ENCODE data around the gene FBXL2. TPM values are rescaled to one million over a fixed set of nuclear protein-coding genes. Genes with fewer than 3 reads are reported as not detected.

Gene FBXL2, protein sequence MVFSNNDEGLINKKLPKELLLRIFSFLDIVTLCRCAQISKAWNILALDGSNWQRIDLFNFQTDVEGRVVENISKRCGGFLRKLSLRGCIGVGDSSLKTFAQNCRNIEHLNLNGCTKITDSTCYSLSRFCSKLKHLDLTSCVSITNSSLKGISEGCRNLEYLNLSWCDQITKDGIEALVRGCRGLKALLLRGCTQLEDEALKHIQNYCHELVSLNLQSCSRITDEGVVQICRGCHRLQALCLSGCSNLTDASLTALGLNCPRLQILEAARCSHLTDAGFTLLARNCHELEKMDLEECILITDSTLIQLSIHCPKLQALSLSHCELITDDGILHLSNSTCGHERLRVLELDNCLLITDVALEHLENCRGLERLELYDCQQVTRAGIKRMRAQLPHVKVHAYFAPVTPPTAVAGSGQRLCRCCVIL
- 12.6 and 22.9 TPM in 2 replicates for total RNA-seq

DNA sequence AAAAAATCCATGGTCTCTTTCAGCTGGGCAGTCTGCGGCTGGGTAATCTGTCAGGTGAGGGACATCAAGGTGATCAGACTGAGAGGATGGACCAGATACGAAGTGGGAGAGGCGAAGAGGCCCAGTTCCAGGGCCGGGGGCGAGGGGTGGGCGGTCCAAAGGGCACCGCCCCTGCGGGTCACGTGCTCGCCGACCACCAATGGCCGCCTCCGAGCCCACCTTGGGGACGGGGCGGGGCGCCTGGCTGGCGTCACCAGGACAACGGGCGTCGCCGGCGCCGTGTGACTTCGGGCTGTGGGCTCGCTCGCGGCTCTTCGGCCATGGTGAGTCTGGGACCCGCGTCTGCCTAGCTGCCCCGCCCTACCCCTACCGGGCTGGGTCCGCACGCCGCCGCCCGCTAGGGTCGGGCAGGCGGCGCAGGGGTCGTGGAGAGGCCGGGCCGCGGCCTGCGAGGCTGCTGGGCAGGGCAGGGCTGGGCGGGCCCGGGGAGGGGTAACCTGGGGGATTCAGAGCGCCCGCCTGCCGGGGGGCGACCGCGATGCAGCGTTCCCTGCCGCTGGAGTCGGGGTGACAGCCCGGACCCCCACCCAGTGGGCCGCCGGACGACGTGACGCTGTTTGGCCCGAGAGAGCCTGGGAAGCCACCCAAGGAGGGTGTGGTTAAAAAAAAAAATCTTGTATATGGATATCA, at the start of gene FBXL2:
FBXL2 (plus strand) TSS at position 250 of the 690 bp plus-strand sequence; CDS start at position 321, 71 bp downstream.
- Histone ChIP-seq H3K36me3 (ENCODE audit: control insufficient read depth, insufficient read depth, low read length) (no peaks in the 10 kb centered on the region), H3K27me3 (ENCODE audit: control insufficient read depth, insufficient read depth, low read length) (no peaks in the 10 kb centered on the region), H3K4me3 (ENCODE audit: low read depth, low read length) (peak within 1 kb of the TSS; percentile 93)
- TF ChIP-seq, protein P1, sequence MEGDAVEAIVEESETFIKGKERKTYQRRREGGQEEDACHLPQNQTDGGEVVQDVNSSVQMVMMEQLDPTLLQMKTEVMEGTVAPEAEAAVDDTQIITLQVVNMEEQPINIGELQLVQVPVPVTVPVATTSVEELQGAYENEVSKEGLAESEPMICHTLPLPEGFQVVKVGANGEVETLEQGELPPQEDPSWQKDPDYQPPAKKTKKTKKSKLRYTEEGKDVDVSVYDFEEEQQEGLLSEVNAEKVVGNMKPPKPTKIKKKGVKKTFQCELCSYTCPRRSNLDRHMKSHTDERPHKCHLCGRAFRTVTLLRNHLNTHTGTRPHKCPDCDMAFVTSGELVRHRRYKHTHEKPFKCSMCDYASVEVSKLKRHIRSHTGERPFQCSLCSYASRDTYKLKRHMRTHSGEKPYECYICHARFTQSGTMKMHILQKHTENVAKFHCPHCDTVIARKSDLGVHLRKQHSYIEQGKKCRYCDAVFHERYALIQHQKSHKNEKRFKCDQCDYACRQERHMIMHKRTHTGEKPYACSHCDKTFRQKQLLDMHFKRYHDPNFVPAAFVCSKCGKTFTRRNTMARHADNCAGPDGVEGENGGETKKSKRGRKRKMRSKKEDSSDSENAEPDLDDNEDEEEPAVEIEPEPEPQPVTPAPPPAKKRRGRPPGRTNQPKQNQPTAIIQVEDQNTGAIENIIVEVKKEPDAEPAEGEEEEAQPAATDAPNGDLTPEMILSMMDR (IDR thresholded peaks at IDR 0.05; ENCODE audit: insufficient read depth, low read length, poor library complexity, severe bottlenecking): no peak
- no peak for DNase-seq (ENCODE audit: low read depth)

DNA sequence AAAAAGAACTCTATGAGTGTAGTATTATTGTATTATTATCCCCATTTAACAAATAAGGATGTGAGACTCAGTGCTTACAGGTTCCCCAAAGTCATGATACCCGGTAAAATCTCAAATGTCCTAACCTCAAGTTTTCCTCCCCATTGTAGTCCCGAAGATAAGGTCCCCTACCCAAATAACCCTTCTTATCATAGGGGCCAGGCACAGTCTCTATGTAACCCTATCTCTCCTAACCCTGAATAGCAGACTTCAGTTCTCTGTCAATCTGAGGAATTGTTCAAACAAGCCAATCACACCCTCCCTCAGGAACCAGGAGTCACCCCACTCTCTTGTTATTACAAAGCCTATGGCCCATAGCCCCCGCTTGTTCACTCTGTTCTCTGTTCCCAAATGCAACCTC, 48.2 kb upstream of the FBXL2 start:
- H3K27me3 ChIP-seq (ENCODE audit: control insufficient read depth, insufficient read depth, low read length): peaks cover 3% of the 10 kb centered on the region
- H3K4me3 ChIP-seq (ENCODE audit: low read depth, low read length): no peak overlapping the region
- DNase-seq (ENCODE audit: low read depth): no peak
- TF ChIP-seq, protein P1 (IDR thresholded peaks at IDR 0.05; ENCODE audit: insufficient read depth, low read length, poor library complexity, severe bottlenecking): no peak
- H3K36me3 ChIP-seq (ENCODE audit: control insufficient read depth, insufficient read depth, low read length): no peaks in the 10 kb centered on the region

DNA sequence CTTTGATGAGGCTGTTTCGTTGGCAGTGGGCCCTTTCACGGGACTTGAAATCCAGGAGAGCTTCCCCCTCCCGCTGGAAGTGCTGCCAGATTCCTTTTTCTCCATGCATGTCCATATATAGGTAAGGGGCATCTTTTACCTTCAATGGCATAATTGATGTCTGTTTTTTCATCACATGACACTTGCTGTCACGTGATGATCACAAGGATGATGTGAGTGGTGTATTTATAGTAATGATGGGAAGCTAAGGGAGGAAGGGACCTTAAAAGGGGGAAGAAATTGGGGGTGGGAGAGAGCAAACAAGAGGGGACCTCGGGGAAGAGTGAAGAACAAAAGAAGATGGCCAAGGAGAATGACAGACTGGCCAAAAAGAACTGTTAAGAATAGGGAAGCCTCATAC, 47.3 kb upstream of the FBXL2 start:
- peaks cover 3% of the 10 kb centered on the region for H3K27me3 ChIP-seq (ENCODE audit: control insufficient read depth, insufficient read depth, low read length)
- no peak overlapping the region for H3K4me3 ChIP-seq (ENCODE audit: low read depth, low read length)
- no peaks in the 10 kb centered on the region for H3K36me3 ChIP-seq (ENCODE audit: control insufficient read depth, insufficient read depth, low read length)
- TF ChIP-seq, protein P1 (IDR thresholded peaks at IDR 0.05; ENCODE audit: insufficient read depth, low read length, poor library complexity, severe bottlenecking): no peak
- DNase-seq (ENCODE audit: low read depth): no peak

DNA sequence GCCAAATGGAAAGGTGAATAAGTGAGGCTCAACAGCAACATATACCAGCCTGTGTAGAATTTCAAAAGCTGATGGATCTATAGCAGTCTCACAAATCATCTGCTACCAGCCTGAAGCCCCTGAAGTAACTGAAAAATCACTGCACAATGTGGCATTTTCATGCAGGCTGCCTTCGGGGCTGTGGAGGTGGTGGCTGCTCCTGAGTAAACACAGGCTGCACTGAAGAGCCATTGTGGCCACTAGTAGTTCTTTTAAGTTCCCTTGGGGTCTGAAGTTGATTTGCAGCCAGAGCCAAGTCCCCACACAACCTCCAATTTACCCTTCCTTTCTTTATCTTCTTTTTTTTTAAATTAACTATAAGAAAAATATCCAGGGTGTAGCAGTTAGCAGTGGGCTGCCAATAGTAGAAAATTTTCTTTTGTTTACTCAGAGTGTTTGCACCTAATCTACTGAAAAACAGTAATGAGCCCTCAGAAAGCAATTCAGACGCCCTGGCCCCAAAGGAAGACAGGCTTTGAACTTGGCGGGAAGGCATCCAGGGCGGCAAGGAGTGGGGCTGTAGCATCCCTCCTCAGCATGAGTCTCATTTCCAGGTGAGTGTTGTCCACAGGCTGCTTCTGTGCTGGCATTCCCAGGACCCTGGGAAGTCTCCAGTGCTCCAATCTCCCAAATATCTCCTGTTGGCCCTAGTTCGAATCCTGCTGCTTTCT, 45.3 kb upstream of the FBXL2 start:
- peaks cover 3% of the 10 kb centered on the region for H3K27me3 ChIP-seq (ENCODE audit: control insufficient read depth, insufficient read depth, low read length)
- H3K36me3 ChIP-seq (ENCODE audit: control insufficient read depth, insufficient read depth, low read length): no peaks in the 10 kb centered on the region
- TF ChIP-seq, protein P1 (IDR thresholded peaks at IDR 0.05; ENCODE audit: insufficient read depth, low read length, poor library complexity, severe bottlenecking): no peak
- DNase-seq (ENCODE audit: low read depth): no peak
- no peak overlapping the region for H3K4me3 ChIP-seq (ENCODE audit: low read depth, low read length)

DNA sequence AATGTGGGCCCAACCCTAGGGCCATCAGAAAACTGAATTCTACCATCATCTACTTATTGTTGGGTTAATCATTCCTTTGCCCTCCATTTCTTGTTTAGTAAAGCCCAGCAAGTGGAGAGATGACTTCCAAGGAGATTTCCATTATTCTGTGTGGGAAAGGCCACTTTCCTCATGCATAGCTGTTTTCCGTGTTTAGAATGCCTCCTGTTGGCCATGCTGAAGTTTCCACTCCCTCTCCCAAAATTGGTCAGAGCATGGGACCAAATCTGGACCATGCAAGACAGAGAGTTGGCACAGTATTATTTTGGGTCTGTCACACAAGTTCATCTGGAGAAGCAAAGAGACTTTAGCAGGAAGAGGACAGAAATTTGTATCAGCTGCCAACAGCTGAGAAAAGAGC, 43.4 kb upstream of the FBXL2 start:
- no peak for DNase-seq (ENCODE audit: low read depth)
- TF ChIP-seq, protein P1 (IDR thresholded peaks at IDR 0.05; ENCODE audit: insufficient read depth, low read length, poor library complexity, severe bottlenecking): no peak
- Histone ChIP-seq H3K4me3 (ENCODE audit: low read depth, low read length) (no peak overlapping the region), H3K36me3 (ENCODE audit: control insufficient read depth, insufficient read depth, low read length) (no peaks in the 10 kb centered on the region), H3K27me3 (ENCODE audit: control insufficient read depth, insufficient read depth, low read length) (peaks cover 3% of the 10 kb centered on the region)

Data from kidney epithelial cell (primary cell).